Transverse colon (tissue), 4 donors: Measurements from ENCODE around the gene TCOF1. TPM values are rescaled to one million over a fixed set of nuclear protein-coding genes. Genes with fewer than 3 reads are reported as not detected.

Experiments used
- DNase-seq: peaks from one replicate; pipeline ENCODE4 v3.0.0-alpha.2; 2019
- H3K27ac ChIP-seq, 4 donors: fragments of 200-600 bp; sonication (generic); 2 replicates each; pipeline ENCODE4 v1.5.1; 2016 to 2018; ENCODE audit warnings: inconsistent platforms in 4 of 4
- H3K27me3 ChIP-seq: fragments of 200-600 bp; sonication (generic); 2 replicates; pipeline ENCODE4 v1.5.1; 2017; ENCODE audit warnings: inconsistent platforms
- H3K36me3 ChIP-seq, 4 donors: fragments of 200-600 bp; sonication (generic); 2 replicates each; pipeline ENCODE4 v1.5.1; 2017 to 2019; ENCODE audit warnings: inconsistent platforms in 4 of 4
- H3K4me1 ChIP-seq, 4 donors: fragments of 200-600 bp; sonication (generic); 2 replicates each; pipeline ENCODE4 v1.5.1; 2017 to 2020; ENCODE audit warnings: inconsistent platforms in 4 of 4
- H3K4me3 ChIP-seq, 4 donors: fragments of 200-600 bp; sonication (generic); 1 replicate in 1 of 4; 2 replicates in 3 of 4; pipeline versions ENCODE4 v1.5.1 to v1.6.1; 2017 to 2019; ENCODE audit warnings: inconsistent platforms in 4 of 4
- H3K9me3 ChIP-seq, 2 donors: fragments of 200-600 bp; sonication (generic); 2 replicates each; pipeline ENCODE4 v1.5.1; 2017 to 2019; ENCODE audit warnings: inconsistent platforms in 2 of 2
- CTCF ChIP-seq, 5 experiments: fragments of 200-600 bp in 3 of 5; fragments of 450-650 bp in 2 of 5; sonication (generic) in 3 of 5; IDR thresholded peaks; 1 replicate in 2 of 5; 2 replicates in 3 of 5; pipeline ENCODE4 v1.5.1; 2016 to 2017; ENCODE audit warnings: antibody characterized with exemption in 5 of 5, inconsistent platforms in 3 of 5, mild to moderate bottlenecking in 2 of 5, moderate library complexity in 1 of 5
- EP300 ChIP-seq: sonication (generic); formaldehyde crosslinking; IDR thresholded peaks from one replicate; pipeline ENCODE4 v1.6.1; 2017; ENCODE audit warnings: antibody characterized with exemption, low read depth
- POLR2A ChIP-seq: fragments of 450-650 bp; IDR thresholded peaks from one replicate; pipeline ENCODE4 v1.6.1; 2016; ENCODE audit warnings: antibody characterized with exemption, mild to moderate bottlenecking, moderate library complexity
- POLR2AphosphoS5 ChIP-seq, 3 donors: sonication (generic); formaldehyde crosslinking; IDR thresholded peaks; one replicate each; pipeline ENCODE4 v1.6.1; 2016; ENCODE audit warnings: antibody characterized with exemption in 3 of 3
- WGBS, 2 donors: methylation state at CpG; one replicate each; pipeline ENCODE4 v1.1.5; 2018; ENCODE audit warnings: low coverage in 1 of 2; 5-methylcytosine and 5-hydroxymethylcytosine counted together
- in situ Hi-C, 4 donors: fragments of 200-750 bp; cut with MboI; loops; one replicate each; pipeline versions ENCODE4 v1.15.0 to v1.15.1; 2017; ENCODE audit warnings: low sequenced_read_pairs in 3 of 4, low pct_ligation_motif_present in 1 of 4, low pct_unique_long_range_greater_than_20kb in 1 of 4
- intact Hi-C: fragments of 100-400 bp; cut with DNase I; formaldehyde crosslinking; loops from one replicate; pipeline ENCODE4 v1.15.1; 2023; ENCODE audit warnings: low total_unique reads
- total RNA-seq, 4 donors: library from RNA; depleted of rRNA; stranded (reverse); fragments of >200 nt; gene quantifications; one replicate each; pipeline ENCODE4 v1.1.0, GENCODE V29; 2016

Gene TCOF1
- total RNA-seq, 4 donors from 2014 or later = 12.0 to 87.2 (median 31.3) TPM

- intact Hi-C loops = no loop called here
- DNase-seq = peak; percentile 81
- no peaks in the 10 kb centered on the region for H3K9me3 ChIP-seq
- H3K4me1 ChIP-seq = peaks cover 14 to 29% (median 16%) of the 10 kb centered on the region in 4 donors
- H3K36me3 ChIP-seq = no peaks in the 10 kb centered on the region
- no peaks in the 10 kb centered on the region for H3K27me3 ChIP-seq
- TF ChIP-seq POLR2A (no peak), EP300 (no peak), CTCF (IDR thresholded peaks at IDR 0.05) (no peak), POLR2AphosphoS5 (IDR thresholded peaks at IDR 0.05) (no peak)
- 16 to 30% methylated on average over 4 of the region's 4 CpGs for WGBS, 2 donors
- peak overlapping the region in 1 of 4 donors; percentile 64 for H3K4me3 ChIP-seq
- in situ Hi-C loops = no loop called here
- peak overlapping the region; percentile 87 to 89 (median 87) for H3K27ac ChIP-seq
Measured at GRCh38 chr5:150410524-150411244, 53.2 kb downstream of the TCOF1 start.

GRCh38 chr5:150411245-150411979 is 53.9 kb downstream of the TCOF1 start:
- H3K36me3 ChIP-seq = no peaks in the 10 kb centered on the region
- DNase-seq = peak; percentile 74
- peak overlapping the region; percentile 87 to 89 (median 87) for H3K27ac ChIP-seq
- no peaks in the 10 kb centered on the region for H3K27me3 ChIP-seq
- TF ChIP-seq POLR2A = peak; percentile 16
- TF ChIP-seq CTCF (IDR thresholded peaks at IDR 0.05) = no peak
- peaks cover 14 to 29% (median 16%) of the 10 kb centered on the region in 4 donors for H3K4me1 ChIP-seq
- intact Hi-C loops = no loop called here
- in situ Hi-C loops = no loop called here
- H3K9me3 ChIP-seq = no peaks in the 10 kb centered on the region
- H3K4me3 ChIP-seq = peak overlapping the region in 3 of 4 donors; percentile 39 to 64 (median 45)
- WGBS, 2 donors = 63 to 81% methylated on average over 4 to 5 of the region's 5 CpGs

- Histone ChIP-seq H3K4me3 (peak within 1 kb of the TSS; percentile 26 to 64 (median 42)), H3K27me3 (no peaks in the 10 kb centered on the region), H3K27ac (peak within 1 kb of the TSS; percentile 87 to 89 (median 87)), H3K9me3 (no peaks in the 10 kb centered on the region), H3K4me1 (peaks cover 14 to 29% (median 16%) of the 10 kb centered on the region in 4 donors), H3K36me3 (no peaks in the 10 kb centered on the region)
- TF ChIP-seq EP300 (no peak), CTCF (IDR thresholded peaks at IDR 0.05) (no peak), POLR2A (peak; percentile 79), POLR2AphosphoS5 (IDR thresholded peaks at IDR 0.05) (peak in 2 of 3 donors; percentile 76 to 86)
- DNase-seq = peak; percentile 92
- intact Hi-C loops = no loop called here
- WGBS, 2 donors = 9 to 20% methylated on average over 1 to 19 of the region's 20 CpGs
- in situ Hi-C loops = no loop called here
Measured at GRCh38 chr5:150412319-150413175, 55.0 kb downstream of the TCOF1 start, which contains the start of gene CD74. Gene CD74 (minus strand): TSS chr5:150412910. CDS start chr5:150412749, 161 bp downstream.
